ENCODE data around the gene DNAJB12.

Gene DNAJB12

GRCh38 chr10:72323108-72323749 lies 31.5 kb downstream of the DNAJB12 start:
- no peak overlapping the region for H3K23ac ChIP-seq (ENCODE audit: low read depth, low read length, poor library complexity)
- no peaks in the 10 kb centered on the region for H3K79me1 ChIP-seq (ENCODE audit: low read depth, low read length)
- peak overlapping the region; percentile 31 for H3K18ac ChIP-seq (ENCODE audit: low read length)
- H2AFZ ChIP-seq (ENCODE audit: low read length): no peak overlapping the region
- DNase-seq (ENCODE audit: low spot score): no peak
- H3K4me1 ChIP-seq (ENCODE audit: control insufficient read depth in 2 of 2, insufficient read depth in 1 of 2, low read depth in 1 of 2, low read length in 2 of 2): peaks cover 32 to 38% of the 10 kb centered on the region in 2 donors
- H3K4me3 ChIP-seq (ENCODE audit: low read length in 2 of 2): no peak overlapping the region
- no peaks in the 10 kb centered on the region for H3K36me3 ChIP-seq (replicated peaks in 1 of 2; ENCODE audit: control insufficient read depth in 2 of 2, insufficient read depth in 2 of 2, low read length in 2 of 2)
- H3K14ac ChIP-seq (ENCODE audit: low read length): no peak overlapping the region
- H3K4ac ChIP-seq (ENCODE audit: low read length): no peak overlapping the region
- H2BK15ac ChIP-seq (ENCODE audit: low read length): peak overlapping the region; percentile 68
- peak overlapping the region; percentile 1 for H2BK120ac ChIP-seq (ENCODE audit: low read depth, low read length)
- H4K8ac ChIP-seq (ENCODE audit: low read depth, low read length): no peak overlapping the region
- peaks cover 0 to 5% (median 0%) of the 10 kb centered on the region in 3 experiments for H3K27me3 ChIP-seq (ENCODE audit: control insufficient read depth in 3 of 3, insufficient read depth in 3 of 3, low read depth in 1 of 3, low read length in 3 of 3)
- peaks cover 0 to 2% of the 10 kb centered on the region in 2 donors for H3K9me3 ChIP-seq (replicated peaks in 1 of 2; ENCODE audit: control insufficient read depth in 2 of 2, insufficient read depth in 1 of 2, low read depth in 1 of 2, low read length in 2 of 2)
- no peak overlapping the region for H2BK12ac ChIP-seq (ENCODE audit: low read length)
- H4K91ac ChIP-seq (ENCODE audit: low read depth, low read length, poor library complexity): no peak overlapping the region
- peak overlapping the region; percentile 78 for H2AK5ac ChIP-seq (ENCODE audit: low read depth, low read length)
- no CpG with 5 or more reads among the region's 10 CpGs for WGBS, 2 donors (ENCODE audit: extremely low coverage in 2 of 2, insufficient read length in 2 of 2, insufficient replicate concordance in 1 of 2)
- no peak overlapping the region for H3K4me2 ChIP-seq (ENCODE audit: insufficient read depth, low read length, poor library complexity, severe bottlenecking)
- H3K27ac ChIP-seq (replicated peaks; ENCODE audit: low read length): no peak overlapping the region
- no peak overlapping the region for H3K9ac ChIP-seq (ENCODE audit: low read depth, low read length, poor library complexity)
- peak overlapping the region; percentile 88 for H2BK5ac ChIP-seq (ENCODE audit: low read length)

GRCh38 chr10:72322280-72323058 lies 32.2 kb downstream of the DNAJB12 start:
- Histone ChIP-seq H3K4ac (ENCODE audit: low read length) (no peak overlapping the region), H3K9me3 (replicated peaks in 1 of 2; ENCODE audit: control insufficient read depth in 2 of 2, insufficient read depth in 1 of 2, low read depth in 1 of 2, low read length in 2 of 2) (peaks cover 0 to 2% of the 10 kb centered on the region in 2 donors), H3K27ac (replicated peaks; ENCODE audit: low read length) (no peak overlapping the region), H3K36me3 (replicated peaks in 1 of 2; ENCODE audit: control insufficient read depth in 2 of 2, insufficient read depth in 2 of 2, low read length in 2 of 2) (no peaks in the 10 kb centered on the region), H3K9ac (ENCODE audit: low read depth, low read length, poor library complexity) (no peak overlapping the region), H2BK5ac (ENCODE audit: low read length) (no peak overlapping the region), H3K4me1 (ENCODE audit: control insufficient read depth in 2 of 2, insufficient read depth in 1 of 2, low read depth in 1 of 2, low read length in 2 of 2) (peaks cover 27 to 32% of the 10 kb centered on the region in 2 donors), H2AFZ (ENCODE audit: low read length) (peak overlapping the region; percentile 15), H3K27me3 (ENCODE audit: control insufficient read depth in 3 of 3, insufficient read depth in 3 of 3, low read depth in 1 of 3, low read length in 3 of 3) (peaks cover 0 to 5% (median 0%) of the 10 kb centered on the region in 3 experiments), H3K4me2 (ENCODE audit: insufficient read depth, low read length, poor library complexity, severe bottlenecking) (no peak overlapping the region), H2BK120ac (ENCODE audit: low read depth, low read length) (peak overlapping the region; percentile 44), H3K23ac (ENCODE audit: low read depth, low read length, poor library complexity) (no peak overlapping the region), H2BK15ac (ENCODE audit: low read length) (peak overlapping the region; percentile 68), H4K91ac (ENCODE audit: low read depth, low read length, poor library complexity) (peak overlapping the region; percentile 19), H3K79me1 (ENCODE audit: low read depth, low read length) (no peaks in the 10 kb centered on the region), H3K18ac (ENCODE audit: low read length) (peak overlapping the region; percentile 85), H2BK12ac (ENCODE audit: low read length) (peak overlapping the region; percentile 97), H4K8ac (ENCODE audit: low read depth, low read length) (peak overlapping the region; percentile 93), H3K14ac (ENCODE audit: low read length) (peak overlapping the region; percentile 65), H3K4me3 (ENCODE audit: low read length in 2 of 2) (no peak overlapping the region), H2AK5ac (ENCODE audit: low read depth, low read length) (peak overlapping the region; percentile 78)
- DNase-seq (ENCODE audit: low spot score): no peak
- no CpG with 5 or more reads among the region's 16 CpGs for WGBS, 2 donors (ENCODE audit: extremely low coverage in 2 of 2, insufficient read length in 2 of 2, insufficient replicate concordance in 1 of 2)

- Histone ChIP-seq H3K27ac (replicated peaks; ENCODE audit: low read length) (no peak overlapping the region), H3K4me2 (ENCODE audit: insufficient read depth, low read length, poor library complexity, severe bottlenecking) (no peak overlapping the region), H2BK5ac (ENCODE audit: low read length) (no peak overlapping the region), H4K8ac (ENCODE audit: low read depth, low read length) (peak overlapping the region; percentile 93), H2AK5ac (ENCODE audit: low read depth, low read length) (peak overlapping the region; percentile 78), H3K4me1 (ENCODE audit: control insufficient read depth in 2 of 2, insufficient read depth in 1 of 2, low read depth in 1 of 2, low read length in 2 of 2) (peaks cover 27 to 32% of the 10 kb centered on the region in 2 donors), H3K4ac (ENCODE audit: low read length) (no peak overlapping the region), H2BK15ac (ENCODE audit: low read length) (peak overlapping the region; percentile 68), H2BK12ac (ENCODE audit: low read length) (peak overlapping the region; percentile 97), H2BK120ac (ENCODE audit: low read depth, low read length) (peak overlapping the region; percentile 44), H3K4me3 (ENCODE audit: low read length in 2 of 2) (no peak overlapping the region), H2AFZ (ENCODE audit: low read length) (no peak overlapping the region), H3K23ac (ENCODE audit: low read depth, low read length, poor library complexity) (no peak overlapping the region), H3K27me3 (ENCODE audit: control insufficient read depth in 3 of 3, insufficient read depth in 3 of 3, low read depth in 1 of 3, low read length in 3 of 3) (peaks cover 0 to 5% (median 0%) of the 10 kb centered on the region in 3 experiments), H4K91ac (ENCODE audit: low read depth, low read length, poor library complexity) (no peak overlapping the region), H3K18ac (ENCODE audit: low read length) (peak overlapping the region; percentile 85), H3K9me3 (replicated peaks in 1 of 2; ENCODE audit: control insufficient read depth in 2 of 2, insufficient read depth in 1 of 2, low read depth in 1 of 2, low read length in 2 of 2) (peaks cover 0 to 2% of the 10 kb centered on the region in 2 donors), H3K9ac (ENCODE audit: low read depth, low read length, poor library complexity) (no peak overlapping the region), H3K14ac (ENCODE audit: low read length) (peak overlapping the region; percentile 65), H3K36me3 (replicated peaks in 1 of 2; ENCODE audit: control insufficient read depth in 2 of 2, insufficient read depth in 2 of 2, low read length in 2 of 2) (no peaks in the 10 kb centered on the region), H3K79me1 (ENCODE audit: low read depth, low read length) (no peaks in the 10 kb centered on the region)
- WGBS, 2 donors (ENCODE audit: extremely low coverage in 2 of 2, insufficient read length in 2 of 2, insufficient replicate concordance in 1 of 2): no CpG with 5 or more reads among the region's 3 CpGs
- no peak for DNase-seq (ENCODE audit: low spot score)
Measured at GRCh38 chr10:72322030-72322279, 32.8 kb downstream of the DNAJB12 start.
